Peyer's patch (tissue), 4 donors: ENCODE measurements around the gene FBRSL1. TPM values are rescaled to one million over a fixed set of nuclear protein-coding genes. Genes with fewer than 3 reads are reported as not detected.

Experiments
- DNase-seq, 3 donors: peaks; one replicate each; pipeline ENCODE4 v3.0.0-alpha.2; 2017 to 2019
- H3K27ac ChIP-seq, 4 donors: fragments of 200-600 bp; sonication (generic); one replicate each; pipeline ENCODE4 v1.5.1; 2016 to 2019
- H3K27me3 ChIP-seq, 2 donors: fragments of 200-600 bp; sonication (generic); one replicate each; pipeline ENCODE4 v1.5.1; 2019
- H3K36me3 ChIP-seq, 3 donors: fragments of 200-600 bp; sonication (generic); one replicate each; pipeline ENCODE4 v1.5.1; 2016 to 2019
- H3K4me1 ChIP-seq, 4 donors: fragments of 200-600 bp; sonication (generic); one replicate each; pipeline ENCODE4 v1.5.1; 2016 to 2019
- H3K4me3 ChIP-seq, 4 donors: fragments of 200-600 bp; sonication (generic); 1 replicate in 3 of 4; 2 replicates in 1 of 4; pipeline ENCODE4 v1.5.1; 2016 to 2019; ENCODE audit warnings: mild to moderate bottlenecking in 1 of 4
- H3K9me3 ChIP-seq, 4 donors: fragments of 200-600 bp; sonication (generic); one replicate each; pipeline ENCODE4 v1.5.1; 2016 to 2019; ENCODE audit warnings: mild to moderate bottlenecking in 1 of 4
- POLR2A ChIP-seq, 2 donors: fragments of 450-650 bp; IDR thresholded peaks; one replicate each; pipeline ENCODE4 v1.5.1; 2017; ENCODE audit warnings: antibody characterized with exemption in 2 of 2, mild to moderate bottlenecking in 2 of 2, moderate library complexity in 2 of 2
- total RNA-seq, 4 donors: library from RNA; depleted of rRNA; stranded (reverse); fragments of >200 nt; gene quantifications; one replicate each; pipeline ENCODE4 v1.1.0, GENCODE V29; 2016
- TF ChIP-seq, protein P1 (sequence below), 6 experiments: fragments of 450-650 bp in 4 of 6; fragments of 200-600 bp in 2 of 6; sonication (generic) in 1 of 6; IDR thresholded peaks; one replicate each; pipeline ENCODE4 v1.5.1; 2017 to 2019; ENCODE audit warnings: antibody characterized with exemption in 6 of 6, mild to moderate bottlenecking in 3 of 6, moderate library complexity in 1 of 6

Gene FBRSL1
- total RNA-seq, 4 donors from 2014 or later = 48.3 to 484 (median 63.5) TPM

DNA sequence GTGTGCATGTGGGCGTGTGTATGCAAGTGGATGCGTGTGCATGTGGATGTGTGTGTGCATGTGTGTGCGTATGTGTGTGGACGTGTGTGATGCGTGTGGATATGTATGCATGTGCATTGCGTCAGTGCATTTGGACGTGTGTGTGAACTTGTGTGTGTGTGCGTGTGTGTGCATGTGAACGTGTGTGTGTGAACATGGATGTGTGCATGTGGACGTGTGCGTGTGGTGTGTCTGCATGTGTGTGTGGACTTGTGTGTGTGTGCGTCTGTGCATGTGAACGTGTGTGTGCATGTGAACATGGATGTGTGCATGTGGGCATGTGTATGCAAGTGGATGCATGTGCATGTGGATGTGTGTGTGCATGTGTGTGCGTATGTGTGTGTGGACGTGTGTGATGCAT lies 34.4 kb upstream of the FBRSL1 start:
- no peak for DNase-seq
- H3K27ac ChIP-seq = no peak overlapping the region
- H3K36me3 ChIP-seq = no peaks in the 10 kb centered on the region
- peaks cover 0 to 12% (median 2%) of the 10 kb centered on the region in 4 donors for H3K4me1 ChIP-seq
- TF ChIP-seq, protein P1, sequence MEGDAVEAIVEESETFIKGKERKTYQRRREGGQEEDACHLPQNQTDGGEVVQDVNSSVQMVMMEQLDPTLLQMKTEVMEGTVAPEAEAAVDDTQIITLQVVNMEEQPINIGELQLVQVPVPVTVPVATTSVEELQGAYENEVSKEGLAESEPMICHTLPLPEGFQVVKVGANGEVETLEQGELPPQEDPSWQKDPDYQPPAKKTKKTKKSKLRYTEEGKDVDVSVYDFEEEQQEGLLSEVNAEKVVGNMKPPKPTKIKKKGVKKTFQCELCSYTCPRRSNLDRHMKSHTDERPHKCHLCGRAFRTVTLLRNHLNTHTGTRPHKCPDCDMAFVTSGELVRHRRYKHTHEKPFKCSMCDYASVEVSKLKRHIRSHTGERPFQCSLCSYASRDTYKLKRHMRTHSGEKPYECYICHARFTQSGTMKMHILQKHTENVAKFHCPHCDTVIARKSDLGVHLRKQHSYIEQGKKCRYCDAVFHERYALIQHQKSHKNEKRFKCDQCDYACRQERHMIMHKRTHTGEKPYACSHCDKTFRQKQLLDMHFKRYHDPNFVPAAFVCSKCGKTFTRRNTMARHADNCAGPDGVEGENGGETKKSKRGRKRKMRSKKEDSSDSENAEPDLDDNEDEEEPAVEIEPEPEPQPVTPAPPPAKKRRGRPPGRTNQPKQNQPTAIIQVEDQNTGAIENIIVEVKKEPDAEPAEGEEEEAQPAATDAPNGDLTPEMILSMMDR (IDR thresholded peaks at IDR 0.05) = no peak
- TF ChIP-seq POLR2A (IDR thresholded peaks at IDR 0.05) = no peak
- no peaks in the 10 kb centered on the region for H3K9me3 ChIP-seq
- no peak overlapping the region for H3K4me3 ChIP-seq
- H3K27me3 ChIP-seq = no peaks in the 10 kb centered on the region

DNA sequence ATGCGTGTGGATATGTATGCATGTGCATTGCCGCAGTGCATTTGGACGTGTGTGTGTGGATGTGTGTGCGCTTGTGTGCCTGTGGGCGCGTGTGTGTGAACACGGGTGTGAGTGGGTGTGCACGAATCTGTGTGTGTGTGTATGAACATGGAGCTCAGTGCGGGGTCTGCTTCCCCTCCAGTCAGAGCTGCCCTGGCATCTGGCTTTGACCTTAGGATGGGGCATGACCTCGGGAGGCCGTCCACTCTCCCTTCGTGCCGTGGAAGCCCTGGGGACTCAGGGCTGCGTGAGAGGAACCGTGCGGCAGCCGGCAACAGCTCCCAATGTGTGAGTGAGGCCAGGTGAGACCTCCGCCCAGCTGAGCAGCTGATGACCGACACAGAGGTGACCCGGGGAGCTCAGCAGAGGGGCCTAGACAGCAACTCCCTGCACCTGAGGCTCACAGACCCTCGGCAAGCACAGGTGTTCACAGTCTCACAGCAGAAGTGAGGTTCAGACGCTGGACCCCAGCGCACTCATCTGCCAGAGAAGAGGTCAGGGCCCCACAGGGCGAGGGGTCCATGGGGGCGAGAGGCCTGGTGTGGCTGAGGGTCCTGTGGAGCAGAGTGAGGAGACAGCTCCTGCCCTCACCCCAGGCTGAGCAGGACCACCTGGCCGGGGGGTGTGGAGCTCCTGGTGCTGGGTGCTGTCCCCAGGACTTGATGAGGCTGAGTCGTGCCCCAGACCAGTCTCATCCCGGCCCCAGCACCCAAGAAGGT lies 33.6 kb upstream of the FBRSL1 start:
- H3K36me3 ChIP-seq = no peaks in the 10 kb centered on the region
- no peaks in the 10 kb centered on the region for H3K27me3 ChIP-seq
- TF ChIP-seq POLR2A (IDR thresholded peaks at IDR 0.05) = no peak
- TF ChIP-seq, protein P1 (IDR thresholded peaks at IDR 0.05) = no peak

GRCh38 chr12:132456944-132457495 lies 32.9 kb upstream of the FBRSL1 start:
- Histone ChIP-seq H3K27me3 (no peaks in the 10 kb centered on the region), H3K4me1 (no peaks in the 10 kb centered on the region), H3K36me3 (no peaks in the 10 kb centered on the region), H3K9me3 (no peaks in the 10 kb centered on the region), H3K27ac (no peak overlapping the region), H3K4me3 (no peak overlapping the region)
- TF ChIP-seq POLR2A (IDR thresholded peaks at IDR 0.05) = no peak
- TF ChIP-seq, protein P1 (IDR thresholded peaks at IDR 0.05) = no peak
- DNase-seq = no peak

More for the DNA sequence above, 33.6 kb upstream of the FBRSL1 start:
- Histone ChIP-seq H3K27ac (no peak overlapping the region), H3K4me1 (peaks cover 0 to 4% (median 0%) of the 10 kb centered on the region in 4 donors), H3K4me3 (no peak overlapping the region), H3K9me3 (no peaks in the 10 kb centered on the region)
- DNase-seq = no peak

GRCh38 chr12:132458441-132458840 lies 31.5 kb upstream of the FBRSL1 start:
- Histone ChIP-seq H3K4me1 (no peaks in the 10 kb centered on the region), H3K36me3 (no peaks in the 10 kb centered on the region), H3K27ac (no peak overlapping the region), H3K27me3 (no peaks in the 10 kb centered on the region), H3K9me3 (no peaks in the 10 kb centered on the region), H3K4me3 (no peak overlapping the region)
- TF ChIP-seq, protein P1 (IDR thresholded peaks at IDR 0.05) = no peak
- TF ChIP-seq POLR2A (IDR thresholded peaks at IDR 0.05) = no peak
- no peak for DNase-seq

- Histone ChIP-seq H3K36me3 (no peaks in the 10 kb centered on the region), H3K9me3 (no peaks in the 10 kb centered on the region), H3K27ac (no peak overlapping the region), H3K4me1 (no peaks in the 10 kb centered on the region), H3K4me3 (no peak overlapping the region), H3K27me3 (no peaks in the 10 kb centered on the region)
- no peak for DNase-seq
- TF ChIP-seq POLR2A (IDR thresholded peaks at IDR 0.05) = no peak
- TF ChIP-seq, protein P1 (IDR thresholded peaks at IDR 0.05) = no peak
Measured at GRCh38 chr12:132458846-132459641, 30.9 kb upstream of the FBRSL1 start.
